CD14-positive monocyte (primary cell): Measurements from ENCODE around the gene TNRC6A. TPM values are rescaled to one million over a fixed set of nuclear protein-coding genes. Genes with fewer than 3 reads are reported as not detected.

ENCODE experiments used
- DNase-seq, 3 donors: peaks; one replicate each; pipeline ENCODE4 v3.0.0-alpha.2; 2011 to 2022
- H2AFZ ChIP-seq: 2 replicates; pipeline ENCODE4 v1.6.0; 2012; ENCODE audit warnings: mild to moderate bottlenecking, low read depth, low read length, inconsistent platforms; ENCODE audit not compliant: insufficient read depth, poor library complexity, severe bottlenecking
- H3K27ac ChIP-seq, 2 donors: 1 replicate in 1 of 2; 2 replicates in 1 of 2; pipeline ENCODE4 v1.5.1; 2012 to 2013; ENCODE audit warnings: low read length in 2 of 2, control low read depth in 1 of 2, inconsistent platforms in 1 of 2, low read depth in 1 of 2, mild to moderate bottlenecking in 1 of 2
- H3K27me3 ChIP-seq, 2 donors: one replicate each; pipeline versions ENCODE4 v1.6.0 to v1.6.1; 2011 to 2013; ENCODE audit warnings: low read length in 2 of 2; ENCODE audit not compliant: control insufficient read depth in 2 of 2, insufficient read depth in 2 of 2
- H3K36me3 ChIP-seq, 2 donors: replicated peaks in 1 of 2; 1 replicate in 1 of 2; 2 replicates in 1 of 2; pipeline versions ENCODE4 v1.5.1 to v1.6.1; 2012 to 2013; ENCODE audit warnings: low read length in 2 of 2, control low read depth in 1 of 2, inconsistent platforms in 1 of 2, mild to moderate bottlenecking in 1 of 2; ENCODE audit not compliant: insufficient read depth in 2 of 2, control insufficient read depth in 1 of 2
- H3K4me1 ChIP-seq, 2 donors: 1 replicate in 1 of 2; 2 replicates in 1 of 2; pipeline versions ENCODE4 v1.5.1 to v1.6.1; 2012 to 2013; ENCODE audit warnings: low read length in 2 of 2, control low read depth in 1 of 2, inconsistent platforms in 1 of 2, mild to moderate bottlenecking in 1 of 2, moderate library complexity in 1 of 2; ENCODE audit not compliant: insufficient read depth in 2 of 2, control insufficient read depth in 1 of 2
- H3K4me2 ChIP-seq: replicated peaks from 2 replicates; pipeline ENCODE3; 2012; ENCODE audit warnings: low read length, moderate library complexity, mild to moderate bottlenecking; ENCODE audit not compliant: poor library complexity, severe bottlenecking; ENCODE audit errors: extremely low read depth
- H3K4me3 ChIP-seq, 3 experiments: fragments of 200-600 bp in 1 of 3; sonication (generic) in 1 of 3; replicated peaks in 1 of 3; 1 replicate in 2 of 3; 2 replicates in 1 of 3; pipeline ENCODE4 v1.5.1; 2011 to 2013; ENCODE audit warnings: low read length in 3 of 3, mild to moderate bottlenecking in 3 of 3, control low read depth in 2 of 3, low read depth in 2 of 3, inconsistent platforms in 1 of 3, moderate library complexity in 1 of 3
- H3K79me2 ChIP-seq: 2 replicates; pipeline ENCODE4 v1.6.0; 2012; ENCODE audit warnings: mild to moderate bottlenecking, control low read depth, inconsistent platforms, low read length, moderate library complexity; ENCODE audit not compliant: insufficient read depth
- H3K9ac ChIP-seq: 2 replicates; pipeline ENCODE4 v1.6.0; 2017; ENCODE audit warnings: low read length, mild to moderate bottlenecking; ENCODE audit not compliant: insufficient read depth, poor library complexity, severe bottlenecking
- H3K9me3 ChIP-seq, 2 donors: replicated peaks in 1 of 2; 1 replicate in 1 of 2; 2 replicates in 1 of 2; pipeline versions ENCODE4 v1.5.1 to v1.6.1; 2012 to 2013; ENCODE audit warnings: low read length in 2 of 2, control low read depth in 1 of 2; ENCODE audit not compliant: control insufficient read depth in 1 of 2, insufficient read depth in 1 of 2
- H4K20me1 ChIP-seq: 2 replicates; pipeline ENCODE4 v1.6.0; 2012; ENCODE audit warnings: mild to moderate bottlenecking, low read length, control low read depth, moderate library complexity; ENCODE audit not compliant: insufficient read depth
- H3K27ac Mint-ChIP-seq, 7 donors: one replicate each; pipeline ENCODE4 v1.8.0; 2020; ENCODE audit warnings: mild to moderate bottlenecking in 7 of 7, mixed read lengths in 7 of 7, moderate library complexity in 6 of 7, inconsistent platforms in 2 of 7
- H3K27me3 Mint-ChIP-seq, 3 donors: one replicate each; pipeline ENCODE4 v1.8.0; 2021 to 2022; ENCODE audit warnings: low read depth in 3 of 3, mild to moderate bottlenecking in 3 of 3, mixed read lengths in 3 of 3, moderate library complexity in 3 of 3, inconsistent platforms in 1 of 3
- H3K36me3 Mint-ChIP-seq, 2 donors: one replicate each; pipeline ENCODE4 v1.8.0; 2020; ENCODE audit warnings: mixed read lengths in 2 of 2, inconsistent platforms in 1 of 2, mild to moderate bottlenecking in 1 of 2
- H3K4me1 Mint-ChIP-seq: one replicate; pipeline ENCODE4 v1.8.0; 2020; ENCODE audit warnings: mild to moderate bottlenecking, mixed read lengths
- H3K4me3 Mint-ChIP-seq, 2 donors: one replicate each; pipeline ENCODE4 v1.8.0; 2020; ENCODE audit warnings: mild to moderate bottlenecking in 2 of 2, mixed read lengths in 2 of 2, moderate library complexity in 1 of 2
- H3K9me3 Mint-ChIP-seq, 7 donors: one replicate each; pipeline ENCODE4 v1.8.0; 2020 to 2022; ENCODE audit warnings: mixed read lengths in 7 of 7, mild to moderate bottlenecking in 6 of 7, moderate library complexity in 6 of 7, inconsistent platforms in 2 of 7
- WGBS: methylation state at CpG from one replicate; pipeline ENCODE4 v1.1.5; 2013; ENCODE audit warnings: missing lambda C conversion rate; ENCODE audit not compliant: insufficient coverage; 5-methylcytosine and 5-hydroxymethylcytosine counted together
- intact Hi-C, 2 donors: fragments of 100-400 bp; cut with micrococcal nuclease; formaldehyde crosslinking; loops; one replicate each; pipeline versions ENCODE4 v1.15.0 to v1.15.1; 2023
- polyA plus RNA-seq, 3 donors: library from polyadenylated mRNA; depleted of rRNA in 1 of 3; unstranded in 2 of 3; stranded (reverse) in 1 of 3; fragments of 300-500 nt in 2 of 3; fragments of >200 nt in 1 of 3; fragmentation: Illumina TruSeq in 2 of 3; gene quantifications; 1 replicate in 2 of 3; 2 replicates in 1 of 3; pipeline ENCODE4 v1.2.3, GENCODE V29; 2012 to 2021
- TF ChIP-seq, protein P1 (sequence below): fragments of 200-600 bp; IDR thresholded peaks from one replicate; pipeline ENCODE4 v1.8.0; 2022; ENCODE audit warnings: antibody characterized with exemption, mild to moderate bottlenecking

Gene TNRC6A
- polyA plus RNA-seq, 3 donors: 3.3 to 36.1 (median 4.0) TPM

DNA sequence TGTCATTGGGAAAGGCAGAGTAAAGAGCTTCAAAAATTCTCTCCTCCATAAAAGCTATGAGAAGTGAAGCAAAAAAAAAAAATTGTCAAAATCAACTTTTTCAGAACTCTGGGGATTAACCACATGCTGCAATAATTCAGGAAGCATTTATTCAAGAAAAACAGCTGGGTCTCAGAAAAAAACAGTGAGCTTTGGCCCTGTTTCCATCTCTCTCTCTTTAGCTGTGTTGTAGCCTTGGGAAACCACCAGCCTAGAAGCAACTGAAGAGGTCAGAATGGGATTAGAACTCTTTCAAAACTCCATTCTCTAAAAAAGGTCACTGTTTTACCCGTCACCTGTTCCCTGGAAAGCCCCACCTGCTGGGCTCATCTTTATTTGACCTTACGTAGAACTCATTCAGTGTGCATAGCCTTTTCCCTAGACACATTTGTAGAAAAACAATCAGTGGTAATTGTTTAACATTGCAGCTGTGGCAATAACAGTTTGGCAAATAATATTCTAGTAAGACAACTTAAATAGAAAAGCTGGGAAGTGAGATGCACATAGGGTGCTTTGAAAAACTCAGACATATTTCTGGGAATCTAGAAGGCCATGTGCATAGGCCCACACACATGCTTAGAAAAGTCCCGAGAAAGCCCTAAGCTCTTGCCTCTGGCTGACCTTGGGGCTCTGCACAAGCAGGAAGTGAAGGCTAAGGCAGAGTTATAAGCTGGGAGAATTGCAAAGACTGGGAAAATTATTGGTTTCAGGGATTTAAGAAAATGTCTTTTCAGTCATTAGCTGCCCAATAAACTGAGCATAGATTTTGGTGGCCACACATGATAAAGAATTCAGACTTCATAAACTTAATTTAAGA lies 134.4 kb downstream of the TNRC6A start:
- Histone ChIP-seq H3K9ac (no peak overlapping the region), H3K27me3 (no peaks in the 10 kb centered on the region), H4K20me1 (no peaks in the 10 kb centered on the region), H2AFZ (no peak overlapping the region), H3K4me1 (no peaks in the 10 kb centered on the region), H3K36me3 (no peaks in the 10 kb centered on the region), H3K4me3 (no peak overlapping the region), H3K4me2 (no peak overlapping the region), H3K27ac (no peak overlapping the region), H3K9me3 (peaks cover 3 to 6% of the 10 kb centered on the region in 2 donors), H3K79me2 (no peaks in the 10 kb centered on the region)
- Mint-ChIP-seq H3K4me3 (no peak overlapping the region), H3K27ac (no peak overlapping the region), H3K4me1 (no peaks in the 10 kb centered on the region), H3K27me3 (peaks cover 2 to 18% (median 3%) of the 10 kb centered on the region in 3 donors), H3K36me3 (no peaks in the 10 kb centered on the region), H3K9me3 (peaks cover 0 to 9% (median 2%) of the 10 kb centered on the region in 7 donors)
- no peak for DNase-seq
- 100% methylated on average over 2 of the region's 3 CpGs for WGBS
- intact Hi-C loops: no loop called here
- TF ChIP-seq, protein P1, sequence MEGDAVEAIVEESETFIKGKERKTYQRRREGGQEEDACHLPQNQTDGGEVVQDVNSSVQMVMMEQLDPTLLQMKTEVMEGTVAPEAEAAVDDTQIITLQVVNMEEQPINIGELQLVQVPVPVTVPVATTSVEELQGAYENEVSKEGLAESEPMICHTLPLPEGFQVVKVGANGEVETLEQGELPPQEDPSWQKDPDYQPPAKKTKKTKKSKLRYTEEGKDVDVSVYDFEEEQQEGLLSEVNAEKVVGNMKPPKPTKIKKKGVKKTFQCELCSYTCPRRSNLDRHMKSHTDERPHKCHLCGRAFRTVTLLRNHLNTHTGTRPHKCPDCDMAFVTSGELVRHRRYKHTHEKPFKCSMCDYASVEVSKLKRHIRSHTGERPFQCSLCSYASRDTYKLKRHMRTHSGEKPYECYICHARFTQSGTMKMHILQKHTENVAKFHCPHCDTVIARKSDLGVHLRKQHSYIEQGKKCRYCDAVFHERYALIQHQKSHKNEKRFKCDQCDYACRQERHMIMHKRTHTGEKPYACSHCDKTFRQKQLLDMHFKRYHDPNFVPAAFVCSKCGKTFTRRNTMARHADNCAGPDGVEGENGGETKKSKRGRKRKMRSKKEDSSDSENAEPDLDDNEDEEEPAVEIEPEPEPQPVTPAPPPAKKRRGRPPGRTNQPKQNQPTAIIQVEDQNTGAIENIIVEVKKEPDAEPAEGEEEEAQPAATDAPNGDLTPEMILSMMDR: no peak

GRCh38 chr16:24869033-24869432 lies 139.6 kb downstream of the TNRC6A start:
- Histone ChIP-seq H3K79me2 (no peaks in the 10 kb centered on the region), H3K27ac (no peak overlapping the region), H3K4me1 (no peaks in the 10 kb centered on the region), H3K4me2 (no peak overlapping the region), H2AFZ (no peak overlapping the region), H3K9me3 (peaks cover 1% of the 10 kb centered on the region in 2 donors), H3K27me3 (no peaks in the 10 kb centered on the region), H3K9ac (no peak overlapping the region), H3K36me3 (no peaks in the 10 kb centered on the region), H4K20me1 (no peaks in the 10 kb centered on the region), H3K4me3 (no peak overlapping the region)
- intact Hi-C loops: no loop called here
- TF ChIP-seq, protein P1: no peak
- Mint-ChIP-seq H3K36me3 (no peaks in the 10 kb centered on the region), H3K27ac (no peak overlapping the region), H3K4me3 (no peak overlapping the region), H3K9me3 (peaks cover 0 to 6% (median 3%) of the 10 kb centered on the region in 7 donors), H3K4me1 (no peaks in the 10 kb centered on the region), H3K27me3 (peaks cover 3 to 19% (median 4%) of the 10 kb centered on the region in 3 donors)
- DNase-seq: no peak
- whole genome bisulfite sequencing: 89% methylated on average over 7 of the region's 8 CpGs
